ENCODE results near the gene KLF17. TPM values are rescaled to one million over a fixed set of nuclear protein-coding genes. Genes with fewer than 3 reads are reported as not detected.

The KLF17 gene
- total RNA-seq, 1 donor from 2014 or later, result not detected

- H3K36me3 ChIP-seq, result no peaks in the 10 kb centered on the region
- H3K4me2 ChIP-seq, result no peak overlapping the region
- no peak overlapping the region for H3K9ac ChIP-seq
- Mint-ChIP-seq H3K9me3 (peaks cover 2% of the 10 kb centered on the region), H3K27me3 (ENCODE audit: insufficient read depth, low read depth) (peaks cover 5% of the 10 kb centered on the region), H3K4me1 (no peaks in the 10 kb centered on the region), H3K27ac (no peak overlapping the region), H3K36me3 (no peaks in the 10 kb centered on the region), H3K4me3 (no peak overlapping the region)
- H3K4me1 ChIP-seq, result no peaks in the 10 kb centered on the region
- no peaks in the 10 kb centered on the region for H3K79me2 ChIP-seq (ENCODE audit: low read depth)
- no peak for DNase-seq (ENCODE audit: low spot score)
- no peak overlapping the region for H3K4me3 ChIP-seq
- H3K9me3 ChIP-seq (ENCODE audit: low read depth), result no peaks in the 10 kb centered on the region
- no peak overlapping the region for H3K27ac ChIP-seq
- H4K20me1 ChIP-seq (ENCODE audit: low read depth), result no peaks in the 10 kb centered on the region
- H3F3A ChIP-seq (ENCODE audit: low read depth), result no peaks in the 10 kb centered on the region
- no peak overlapping the region for H2AFZ ChIP-seq (replicated peaks)
- no peak for TF ChIP-seq EZH2 (IDR thresholded peaks at IDR 0.05)
- no peak for TF ChIP-seq CTCF (IDR thresholded peaks at IDR 0.05)
- TF ChIP-seq EZH2phosphoT487 (IDR thresholded peaks at IDR 0.05), result no peak
- peaks cover 16% of the 10 kb centered on the region for H3K27me3 ChIP-seq
Observed at GRCh38 chr1:44120398-44120949, 1.9 kb downstream of the KLF17 start.

- TF ChIP-seq EZH2phosphoT487 (IDR thresholded peaks at IDR 0.05) (no peak), CTCF (IDR thresholded peaks at IDR 0.05) (no peak), EZH2 (IDR thresholded peaks at IDR 0.05) (no peak)
- no peaks in the 10 kb centered on the region for H4K20me1 ChIP-seq (ENCODE audit: low read depth)
- no peaks in the 10 kb centered on the region for H3K36me3 ChIP-seq
- no peak overlapping the region for H3K4me2 ChIP-seq
- DNase-seq (ENCODE audit: low spot score), result no peak
- H3K36me3 Mint-ChIP-seq, result no peaks in the 10 kb centered on the region
- no peak overlapping the region for H3K4me3 ChIP-seq
- no peak overlapping the region for H3K4me3 Mint-ChIP-seq
- H3K27ac ChIP-seq, result no peak overlapping the region
- no peaks in the 10 kb centered on the region for H3F3A ChIP-seq (ENCODE audit: low read depth)
- H3K79me2 ChIP-seq (ENCODE audit: low read depth), result no peaks in the 10 kb centered on the region
- no peak overlapping the region for H2AFZ ChIP-seq (replicated peaks)
- no peaks in the 10 kb centered on the region for H3K4me1 Mint-ChIP-seq
- H3K27me3 ChIP-seq, result no peaks in the 10 kb centered on the region
- H3K27ac Mint-ChIP-seq, result no peak overlapping the region
- peaks cover 6% of the 10 kb centered on the region for H3K27me3 Mint-ChIP-seq (ENCODE audit: insufficient read depth, low read depth)
- H3K9me3 ChIP-seq (ENCODE audit: low read depth), result no peaks in the 10 kb centered on the region
- H3K9me3 Mint-ChIP-seq, result no peaks in the 10 kb centered on the region
- H3K4me1 ChIP-seq, result no peaks in the 10 kb centered on the region
- H3K9ac ChIP-seq, result no peak overlapping the region
Observed at GRCh38 chr1:44129616-44130500, 11.2 kb downstream of the KLF17 start.

- Histone ChIP-seq H3K4me1 (no peaks in the 10 kb centered on the region), H3K4me3 (no peak overlapping the region)
- H3K4me1 Mint-ChIP-seq, result no peaks in the 10 kb centered on the region
Observed at GRCh38 chr1:44131411-44131810, 12.8 kb downstream of the KLF17 start.

More at GRCh38 chr1:44131411-44131810, 12.8 kb downstream of the KLF17 start:
- Mint-ChIP-seq H3K4me3 (no peak overlapping the region), H3K27ac (no peak overlapping the region), H3K9me3 (no peaks in the 10 kb centered on the region), H3K36me3 (no peaks in the 10 kb centered on the region), H3K27me3 (ENCODE audit: insufficient read depth, low read depth) (peaks cover 2% of the 10 kb centered on the region)
- Histone ChIP-seq H3K4me2 (no peak overlapping the region), H3K36me3 (no peaks in the 10 kb centered on the region), H3F3A (ENCODE audit: low read depth) (no peaks in the 10 kb centered on the region), H3K9me3 (ENCODE audit: low read depth) (no peaks in the 10 kb centered on the region), H3K9ac (no peak overlapping the region), H3K27me3 (no peaks in the 10 kb centered on the region), H3K27ac (no peak overlapping the region), H4K20me1 (ENCODE audit: low read depth) (no peaks in the 10 kb centered on the region), H3K79me2 (ENCODE audit: low read depth) (no peaks in the 10 kb centered on the region), H2AFZ (replicated peaks) (no peak overlapping the region)
- DNase-seq (ENCODE audit: low spot score), result no peak
- TF ChIP-seq EZH2phosphoT487 (IDR thresholded peaks at IDR 0.05) (no peak), CTCF (IDR thresholded peaks at IDR 0.05) (no peak), EZH2 (IDR thresholded peaks at IDR 0.05) (no peak)
